GM21723 (cell line): ENCODE results near the gene CASKIN2.
A peak's percentile ranks its signal among the peaks of the same experiment; 100 is the strongest.

Source experiments
- ATAC-seq: cut with Tn5 transposase; IDR thresholded peaks from one replicate; pipeline ENCODE4 v1.9.1; 2021; ENCODE audit warnings: mild to moderate bottlenecking, moderate library complexity; ENCODE audit not compliant: unreplicated experiment

CASKIN2 gene, protein sequence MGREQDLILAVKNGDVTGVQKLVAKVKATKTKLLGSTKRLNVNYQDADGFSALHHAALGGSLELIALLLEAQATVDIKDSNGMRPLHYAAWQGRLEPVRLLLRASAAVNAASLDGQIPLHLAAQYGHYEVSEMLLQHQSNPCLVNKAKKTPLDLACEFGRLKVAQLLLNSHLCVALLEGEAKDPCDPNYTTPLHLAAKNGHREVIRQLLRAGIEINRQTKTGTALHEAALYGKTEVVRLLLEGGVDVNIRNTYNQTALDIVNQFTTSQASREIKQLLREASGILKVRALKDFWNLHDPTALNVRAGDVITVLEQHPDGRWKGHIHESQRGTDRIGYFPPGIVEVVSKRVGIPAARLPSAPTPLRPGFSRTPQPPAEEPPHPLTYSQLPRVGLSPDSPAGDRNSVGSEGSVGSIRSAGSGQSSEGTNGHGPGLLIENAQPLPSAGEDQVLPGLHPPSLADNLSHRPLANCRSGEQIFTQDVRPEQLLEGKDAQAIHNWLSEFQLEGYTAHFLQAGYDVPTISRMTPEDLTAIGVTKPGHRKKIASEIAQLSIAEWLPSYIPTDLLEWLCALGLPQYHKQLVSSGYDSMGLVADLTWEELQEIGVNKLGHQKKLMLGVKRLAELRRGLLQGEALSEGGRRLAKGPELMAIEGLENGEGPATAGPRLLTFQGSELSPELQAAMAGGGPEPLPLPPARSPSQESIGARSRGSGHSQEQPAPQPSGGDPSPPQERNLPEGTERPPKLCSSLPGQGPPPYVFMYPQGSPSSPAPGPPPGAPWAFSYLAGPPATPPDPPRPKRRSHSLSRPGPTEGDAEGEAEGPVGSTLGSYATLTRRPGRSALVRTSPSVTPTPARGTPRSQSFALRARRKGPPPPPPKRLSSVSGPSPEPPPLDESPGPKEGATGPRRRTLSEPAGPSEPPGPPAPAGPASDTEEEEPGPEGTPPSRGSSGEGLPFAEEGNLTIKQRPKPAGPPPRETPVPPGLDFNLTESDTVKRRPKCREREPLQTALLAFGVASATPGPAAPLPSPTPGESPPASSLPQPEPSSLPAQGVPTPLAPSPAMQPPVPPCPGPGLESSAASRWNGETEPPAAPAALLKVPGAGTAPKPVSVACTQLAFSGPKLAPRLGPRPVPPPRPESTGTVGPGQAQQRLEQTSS (N-terminal part only)

GRCh38 chr17:75515496-75516254 is at the start of gene CASKIN2:
Gene CASKIN2, minus strand, starts transcription at chr17:75515537. Its CDS starts 1,733 bp downstream, at chr17:75513804.
- peak; percentile 36 for ATAC-seq

DNA sequence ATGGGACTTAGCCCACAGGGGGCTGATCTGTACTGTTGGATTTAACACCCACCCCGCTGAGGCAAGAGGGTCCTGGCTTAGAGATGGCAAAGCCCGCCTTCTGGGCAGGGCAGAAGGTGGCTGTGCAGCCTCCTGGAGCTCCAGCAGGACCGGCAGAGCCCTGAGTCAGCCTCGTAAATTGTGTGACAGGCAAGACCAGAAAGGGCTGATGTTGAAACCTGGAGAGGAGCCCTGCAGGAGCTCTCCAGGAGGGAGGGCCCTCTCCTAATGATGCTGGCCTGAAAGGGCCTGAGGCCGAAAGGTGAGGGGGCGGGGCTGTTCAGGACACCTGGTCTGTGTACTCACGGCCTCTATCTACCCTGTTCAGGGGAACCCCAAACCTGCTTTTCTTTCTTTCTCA is 49.7 kb upstream of the CASKIN2 start:
- no peak for ATAC-seq

- no peak for ATAC-seq
These were observed 48.9 kb upstream of the CASKIN2 start for GRCh38 chr17:75564195-75564594.

DNA sequence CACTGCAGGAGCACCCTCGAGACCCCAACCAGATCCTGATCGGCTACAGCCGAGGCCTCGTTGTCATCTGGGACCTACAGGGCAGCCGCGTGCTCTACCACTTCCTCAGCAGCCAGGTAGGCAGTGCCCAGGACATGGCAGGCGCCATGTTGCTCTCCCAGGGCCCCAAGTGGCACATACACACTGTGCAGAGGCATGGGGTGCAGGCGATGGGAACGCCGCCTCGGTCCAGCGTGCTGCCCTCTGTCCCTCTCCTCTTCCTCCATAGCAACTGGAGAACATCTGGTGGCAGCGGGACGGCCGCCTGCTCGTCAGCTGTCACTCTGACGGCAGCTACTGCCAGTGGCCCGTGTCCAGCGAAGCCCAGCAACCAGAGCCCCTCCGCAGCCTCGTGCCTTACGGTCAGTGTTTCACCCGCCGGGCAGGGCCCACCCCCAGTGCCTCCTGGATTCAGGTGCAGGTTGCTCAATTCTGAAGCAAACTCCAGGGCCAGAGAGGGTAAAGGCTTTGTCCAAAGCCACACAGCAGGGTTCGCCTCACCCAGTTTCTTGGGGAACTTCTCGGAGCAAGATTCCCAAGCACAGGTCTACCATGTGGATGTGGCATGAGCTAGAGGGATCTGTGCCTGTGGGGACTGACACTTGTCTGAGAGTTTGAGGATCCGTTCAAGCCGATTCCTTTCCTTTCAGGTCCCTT is 47.9 kb upstream of the CASKIN2 start:
- no peak for ATAC-seq

DNA sequence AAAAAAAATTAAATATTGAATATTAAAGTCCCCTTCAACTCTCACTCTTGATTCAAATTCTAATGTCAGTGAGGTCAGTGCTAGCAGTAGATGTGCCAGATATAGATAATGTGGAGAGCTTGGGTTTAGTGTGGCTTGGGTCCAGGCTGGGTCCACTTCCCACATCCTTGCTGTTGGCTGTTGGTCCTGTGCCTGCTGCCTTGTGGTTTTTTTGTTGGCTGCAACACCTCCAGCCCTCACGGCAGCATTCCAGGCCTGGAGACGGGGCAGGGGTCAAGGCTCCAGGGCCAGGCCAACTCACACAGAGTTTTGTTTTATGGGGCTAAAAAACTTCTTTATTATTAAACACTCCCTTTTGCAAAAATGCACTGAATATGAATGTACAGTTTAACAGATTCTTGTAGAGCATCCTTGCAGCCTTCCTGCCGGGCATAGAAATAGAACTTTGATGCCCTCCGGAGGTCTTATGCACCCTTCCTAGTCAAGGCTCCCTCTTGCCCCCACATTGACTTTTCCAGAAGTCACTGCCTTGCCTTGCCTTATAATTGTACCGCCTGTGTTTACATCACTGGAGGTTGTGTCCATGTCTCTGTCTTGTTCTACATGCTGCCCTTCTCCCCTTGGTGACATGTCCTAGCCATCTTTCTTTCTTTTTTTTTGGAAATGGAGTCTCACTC is 46.7 kb upstream of the CASKIN2 start:
- no peak for ATAC-seq

- no peak for ATAC-seq
These were observed 44.7 kb upstream of the CASKIN2 start for GRCh38 chr17:75559958-75560533.

GRCh38 chr17:75558666-75559530 is 43.6 kb upstream of the CASKIN2 start:
- no peak for ATAC-seq

GRCh38 chr17:75557852-75558665 is 42.7 kb upstream of the CASKIN2 start:
- no peak for ATAC-seq

DNA sequence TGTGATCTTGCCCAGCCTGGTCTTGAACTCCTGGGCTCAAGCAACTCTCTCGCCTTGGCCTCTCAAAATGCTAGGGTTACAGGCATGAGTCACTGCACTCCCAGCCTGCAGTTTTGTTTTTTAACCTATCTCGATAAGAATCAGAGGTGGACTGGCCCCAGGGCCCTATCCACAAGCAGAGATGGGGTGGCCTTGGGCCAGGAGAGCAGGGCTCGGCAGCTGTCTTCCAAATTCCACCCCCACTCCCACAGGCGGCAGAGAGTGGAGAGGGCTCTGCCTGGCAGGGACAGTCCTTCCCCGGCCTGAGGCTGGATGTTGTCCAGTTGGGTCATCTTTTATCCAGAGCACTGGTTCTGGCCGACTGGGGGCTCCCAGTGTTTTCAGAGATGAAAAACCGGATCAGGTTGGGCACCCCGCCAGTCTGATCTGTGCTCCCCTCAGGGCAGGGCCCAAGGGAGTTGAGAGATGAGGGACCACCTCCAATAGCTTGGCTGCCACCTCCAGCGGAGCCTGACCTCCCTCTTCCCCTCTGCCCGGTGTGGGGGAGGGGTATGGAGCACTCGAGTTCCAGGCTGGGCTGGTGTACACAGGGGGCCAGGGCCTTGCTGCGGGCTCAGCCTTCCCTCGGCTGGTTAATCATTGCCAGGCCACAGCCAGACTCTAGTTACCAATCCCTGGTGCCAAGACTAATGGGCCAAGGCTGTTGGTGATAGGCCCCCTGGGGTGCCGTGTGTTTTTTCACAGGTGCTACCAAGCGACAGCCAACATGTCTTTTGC is 41.9 kb upstream of the CASKIN2 start:
- ATAC-seq = no peak

GRCh38 chr17:75555679-75556153 is 40.4 kb upstream of the CASKIN2 start:
- no peak for ATAC-seq

GRCh38 chr17:75553295-75554110 is 38.2 kb upstream of the CASKIN2 start:
- ATAC-seq = no peak

- ATAC-seq = no peak
These were observed 37.3 kb upstream of the CASKIN2 start for GRCh38 chr17:75552425-75553294.

GRCh38 chr17:75551266-75551665 is 35.9 kb upstream of the CASKIN2 start:
- no peak for ATAC-seq

DNA sequence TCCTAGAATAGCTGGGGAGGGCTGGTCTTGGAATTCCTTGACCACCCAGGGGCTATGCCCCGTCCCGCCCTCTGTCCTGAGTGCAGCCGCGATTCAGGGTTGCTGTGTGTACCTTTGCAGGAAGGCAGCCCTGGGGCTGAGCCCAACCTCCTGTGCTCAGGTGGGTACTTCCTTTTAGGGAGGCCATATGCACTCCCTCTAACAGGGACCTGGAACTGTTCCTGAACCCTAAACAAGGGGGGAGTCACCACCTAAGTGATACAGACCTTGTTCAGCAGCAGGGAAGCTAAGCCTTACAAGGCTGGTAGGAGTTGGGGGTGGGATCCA is 34.8 kb upstream of the CASKIN2 start:
- ATAC-seq = no peak
